Activated CD4-positive, alpha-beta T cell treated with anti-CD3 and anti-CD28 coated beads, Interleukin-2, Interleukin-4, amounts not matched to agents 100 ng/mL and 50 ng/mL, durations not matched to agents 16 hours and 8 hours (primary cell): ENCODE measurements around the gene CYSRT1.

Experiments
- DNase-seq: peaks from one replicate; pipeline ENCODE4 v3.0.0-alpha.2; 2020; ENCODE audit warnings: low spot score

Gene CYSRT1

DNA sequence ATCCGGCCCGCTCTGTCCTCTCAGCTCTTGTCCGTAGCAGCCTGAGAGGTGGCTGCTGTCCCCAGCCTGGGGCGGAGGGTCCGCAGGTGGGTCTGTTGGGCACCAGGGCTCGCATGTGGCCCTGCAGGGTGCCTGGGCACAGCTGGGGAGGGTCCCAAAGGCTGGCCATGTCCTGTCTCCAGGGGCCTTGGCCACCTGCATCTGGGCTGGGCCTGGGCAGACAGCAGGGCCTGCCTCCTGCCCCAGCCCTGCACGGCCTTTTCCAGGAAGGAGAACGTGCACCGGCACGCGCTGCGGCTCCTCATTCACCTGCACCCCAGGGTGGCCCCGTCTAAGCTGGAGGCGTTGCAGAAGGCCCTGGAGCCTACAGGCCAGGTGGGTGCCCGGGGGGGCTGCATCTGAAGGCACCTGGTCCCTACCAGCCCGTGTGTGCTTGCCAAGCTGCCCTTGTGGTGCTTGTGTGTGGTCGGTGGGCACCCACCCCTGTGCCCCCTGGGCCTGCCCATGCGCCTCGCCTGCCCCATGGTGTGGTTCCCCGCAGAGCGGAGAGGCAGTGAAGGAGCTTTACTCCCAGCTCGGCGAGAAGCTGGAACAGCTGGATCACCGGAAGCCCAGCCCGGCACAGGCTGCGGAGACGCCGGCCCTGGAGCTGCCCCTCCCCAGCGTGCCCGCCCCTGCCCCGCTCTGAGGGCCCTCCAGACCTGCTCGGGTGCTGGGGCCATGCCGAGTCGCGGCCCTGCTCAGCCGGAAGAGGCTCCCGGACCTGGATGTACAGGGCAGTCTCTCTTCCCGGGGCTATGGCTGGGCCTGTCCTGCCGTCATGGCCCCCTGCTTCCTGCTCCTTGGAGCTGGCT is 47.5 kb downstream of the CYSRT1 start:
- no peak for DNase-seq

DNA sequence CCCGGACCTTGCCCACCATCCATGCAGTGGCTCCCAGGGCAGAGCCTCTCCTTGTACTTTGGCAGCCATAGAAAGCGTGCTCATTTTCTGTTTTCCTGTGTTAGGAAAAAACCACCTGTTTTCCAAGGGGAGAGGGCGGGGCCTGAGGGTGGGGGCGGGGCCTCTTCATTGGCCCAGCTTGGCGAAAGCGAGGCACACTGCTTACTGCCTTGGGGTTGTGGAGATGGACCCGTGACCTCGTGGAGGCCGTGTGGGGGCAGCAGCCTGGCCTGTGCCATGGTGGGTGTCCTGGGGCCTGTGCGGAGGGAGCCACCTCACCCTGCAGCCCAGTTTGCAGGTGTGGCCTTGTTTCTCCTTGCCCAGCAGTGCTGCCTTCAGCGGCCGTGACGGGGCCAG is 48.1 kb downstream of the CYSRT1 start:
- DNase-seq = no peak

DNA sequence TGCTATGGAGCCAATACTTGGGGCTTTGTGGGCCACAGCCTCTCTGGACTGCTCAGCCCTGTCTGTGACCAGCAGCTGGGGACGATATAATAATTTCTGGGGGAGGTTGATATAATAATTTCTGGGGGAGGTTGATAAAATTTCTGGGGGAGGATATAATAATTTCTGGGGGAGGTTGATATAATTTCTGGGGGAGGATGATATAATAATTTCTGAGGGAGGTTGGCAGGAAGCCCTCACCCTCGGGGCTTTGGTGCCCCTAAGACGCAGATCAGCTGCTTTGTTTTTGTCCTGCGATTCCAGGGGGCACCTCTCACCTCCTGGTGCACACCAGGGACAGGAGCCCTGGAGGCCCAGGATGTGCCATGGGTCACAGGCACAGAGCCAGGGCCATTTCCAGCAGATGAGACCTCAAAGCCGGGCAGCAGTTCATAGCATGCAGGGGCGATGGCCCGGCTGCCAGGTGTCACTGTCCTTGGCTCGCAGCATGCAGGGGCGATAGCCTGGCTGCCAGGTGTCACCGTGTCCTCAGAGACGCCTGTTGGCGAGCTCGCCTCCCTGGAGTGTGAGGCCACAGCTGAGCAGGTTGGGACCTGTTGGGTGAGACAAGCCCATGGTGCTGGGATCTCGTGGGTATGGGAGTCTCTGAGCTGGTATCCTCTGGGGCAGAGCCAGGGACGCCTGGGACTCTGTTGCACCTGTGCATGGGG is 48.8 kb downstream of the CYSRT1 start:
- DNase-seq = no peak

DNA sequence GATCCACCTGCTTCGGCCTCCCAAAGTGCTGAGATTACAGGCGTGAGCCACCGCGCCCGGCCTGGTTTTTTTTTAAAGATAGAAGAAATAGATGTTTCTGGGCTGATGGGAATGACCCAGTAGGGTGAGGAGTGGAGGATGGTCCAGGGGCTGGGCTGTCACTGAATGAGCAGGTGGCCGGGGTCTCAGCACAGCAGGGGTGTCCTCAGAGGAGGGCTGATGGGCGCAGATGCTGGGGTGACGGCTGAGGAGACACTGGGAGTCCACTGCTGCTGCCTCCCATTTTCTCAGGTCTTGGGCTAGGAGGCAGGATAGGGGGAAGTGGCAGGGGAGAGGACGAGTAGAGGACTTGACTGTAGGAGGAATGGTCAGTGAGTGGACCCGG is 50.2 kb downstream of the CYSRT1 start:
- DNase-seq = no peak
